Neural cell (in vitro differentiated cells): ENCODE data around the gene WRAP53. TPM values are rescaled to one million over a fixed set of nuclear protein-coding genes. Genes with fewer than 3 reads are reported as not detected.

Source experiments
- H2AFZ ChIP-seq: fragments of 200-600, 300-800 bp; sonication (generic), shearing (Covaris generic); 2 replicates; pipeline ENCODE4 v1.6.0; 2014; ENCODE audit warnings: low read depth, mild to moderate bottlenecking, antibody characterized with exemption, low read length, moderate library complexity
- H3F3A ChIP-seq: fragments of 200-600 bp; shearing (Covaris generic); 2 replicates; pipeline ENCODE4 v1.6.1; 2016; ENCODE audit warnings: mild to moderate bottlenecking, moderate library complexity, mixed read lengths, antibody characterized with exemption, low read length; ENCODE audit not compliant: insufficient read depth, poor library complexity, severe bottlenecking
- H3K27ac ChIP-seq: fragments of 200-600, 300-800 bp; sonication (generic), shearing (Covaris generic); 2 replicates; pipeline ENCODE4 v1.5.1; 2014; ENCODE audit warnings: mild to moderate bottlenecking, low read length, moderate library complexity
- H3K27me3 ChIP-seq: fragments of 300-800, 200-600 bp; sonication (generic), shearing (Covaris generic); 2 replicates; pipeline ENCODE4 v1.6.0; 2014; ENCODE audit warnings: mild to moderate bottlenecking, low read depth, low read length, moderate library complexity; ENCODE audit not compliant: insufficient read depth
- H3K36me3 ChIP-seq: fragments of 300-800, 200-600 bp; sonication (generic), shearing (Covaris generic); 2 replicates; pipeline ENCODE4 v1.5.1; 2014; ENCODE audit warnings: mild to moderate bottlenecking, antibody characterized with exemption, low read length, moderate library complexity; ENCODE audit not compliant: insufficient read depth
- H3K4me2 ChIP-seq: fragments of 300-800, 200-600 bp; sonication (generic), shearing (Covaris generic); 2 replicates; pipeline ENCODE4 v1.6.0; 2014; ENCODE audit warnings: mild to moderate bottlenecking, low read length
- H3K4me3 ChIP-seq: fragments of 300-800, 200-600 bp; sonication (generic), shearing (Covaris generic); 2 replicates; pipeline ENCODE4 v1.5.1; 2014; ENCODE audit warnings: mild to moderate bottlenecking, low read length, moderate library complexity
- H3K79me2 ChIP-seq: fragments of 200-600 bp; shearing (Covaris generic); replicated peaks from 2 replicates; pipeline ENCODE4 v1.6.0; 2014; ENCODE audit warnings: mild to moderate bottlenecking, low read length, moderate library complexity; ENCODE audit not compliant: insufficient read depth
- H3K9ac ChIP-seq: fragments of 300-800, 200-600 bp; sonication (generic), shearing (Covaris generic); 2 replicates; pipeline ENCODE4 v1.6.1; 2016; ENCODE audit warnings: mild to moderate bottlenecking, low read length, mixed read lengths
- H3K9me2 ChIP-seq: fragments of 200-600 bp; shearing (Covaris generic); 2 replicates; pipeline ENCODE4 v1.6.1; 2016; ENCODE audit warnings: mild to moderate bottlenecking, low read length, mixed read lengths; ENCODE audit not compliant: insufficient read depth
- H3K9me3 ChIP-seq: fragments of 200-600, 300-800 bp; sonication (generic), shearing (Covaris generic); 2 replicates; pipeline ENCODE4 v1.6.1; 2016; ENCODE audit warnings: mild to moderate bottlenecking, mixed run types, low read length, moderate library complexity, mixed read lengths
- H4K20me1 ChIP-seq: fragments of 200-600 bp; shearing (Covaris generic); 2 replicates; pipeline ENCODE4 v1.6.1; 2016; ENCODE audit warnings: mild to moderate bottlenecking, mixed run types; ENCODE audit not compliant: insufficient read depth
- EP300 ChIP-seq: fragments of 450-650 bp; conservative IDR thresholded peaks from 2 replicates; pipeline ENCODE4 v1.6.1; 2014; ENCODE audit warnings: antibody characterized with exemption, mild to moderate bottlenecking, moderate library complexity; ENCODE audit not compliant: poor library complexity, severe bottlenecking
- EZH2 ChIP-seq: fragments of 200-600, 300-800 bp; shearing (Covaris generic), sonication (generic); IDR thresholded peaks from 2 replicates; pipeline ENCODE4 v1.6.1; 2014; ENCODE audit warnings: antibody characterized with exemption, low read length, borderline replicate concordance, mild to moderate bottlenecking; ENCODE audit not compliant: insufficient read depth, poor library complexity, severe bottlenecking
- MXI1 ChIP-seq: fragments of 450-650 bp; conservative IDR thresholded peaks from 2 replicates; pipeline ENCODE4 v1.6.1; 2014; ENCODE audit warnings: antibody characterized with exemption, mild to moderate bottlenecking; ENCODE audit not compliant: poor library complexity, severe bottlenecking
- POLR2AphosphoS5 ChIP-seq: IDR thresholded peaks from 2 replicates; pipeline ENCODE4 v1.6.1; 2012
- RAD21 ChIP-seq: fragments of 450-650 bp; conservative IDR thresholded peaks from 2 replicates; pipeline ENCODE4 v1.6.1; 2014; ENCODE audit warnings: antibody characterized with exemption, mild to moderate bottlenecking, moderate library complexity
- SMC3 ChIP-seq: fragments of 450-650 bp; conservative IDR thresholded peaks from 2 replicates; pipeline ENCODE4 v1.6.1; 2014; ENCODE audit warnings: antibody characterized with exemption, mild to moderate bottlenecking, moderate library complexity; ENCODE audit not compliant: poor library complexity
- TAF1 ChIP-seq: IDR thresholded peaks from 2 replicates; pipeline ENCODE4 v1.6.1; 2012; ENCODE audit warnings: low read depth
- polyA plus RNA-seq: library from polyadenylated mRNA; depleted of rRNA; stranded (reverse); fragments of >200 nt; gene quantifications from 2 replicates; pipeline ENCODE4 v1.2.3, GENCODE V29; 2014
- TF ChIP-seq, protein P1 (sequence below): IDR thresholded peaks from 2 replicates; pipeline ENCODE4 v1.6.1; 2012; ENCODE audit warnings: borderline replicate concordance
- TF ChIP-seq, protein P2 (sequence below): fragments of 450-650 bp; IDR thresholded peaks from 2 replicates; pipeline ENCODE4 v1.5.1; 2014; ENCODE audit warnings: antibody characterized with exemption, mild to moderate bottlenecking, moderate library complexity; ENCODE audit not compliant: poor library complexity, severe bottlenecking

Gene WRAP53
- polyA plus RNA-seq, 1 donor from 2014 or later: 20.1 TPM

DNA sequence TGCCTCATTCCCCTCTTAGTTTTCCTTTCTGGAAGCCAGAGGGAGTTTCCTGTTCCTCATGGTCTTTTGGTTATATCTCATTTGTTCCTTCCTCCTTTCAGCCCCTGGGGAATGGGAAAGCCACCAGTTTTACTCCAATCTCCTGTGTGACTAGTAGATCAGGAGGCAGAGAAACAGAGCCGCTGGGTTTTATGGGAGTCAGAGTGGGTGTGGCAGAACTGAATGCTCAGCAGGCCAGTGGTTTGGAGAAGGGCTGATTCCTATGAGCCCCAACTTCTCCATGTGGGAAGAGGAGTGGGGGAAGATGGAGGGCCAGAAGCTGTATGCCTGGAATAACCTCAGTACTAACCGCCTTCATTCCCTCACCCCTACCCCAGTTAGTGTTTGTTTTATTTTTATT is 33.3 kb downstream of the WRAP53 start:
- no peaks in the 10 kb centered on the region for H4K20me1 ChIP-seq
- H3K4me2 ChIP-seq: no peak overlapping the region
- TF ChIP-seq POLR2AphosphoS5 (no peak), RAD21 (no peak), EP300 (no peak), MXI1 (no peak), TAF1 (no peak), SMC3 (no peak), EZH2 (no peak)
- TF ChIP-seq, protein P1, sequence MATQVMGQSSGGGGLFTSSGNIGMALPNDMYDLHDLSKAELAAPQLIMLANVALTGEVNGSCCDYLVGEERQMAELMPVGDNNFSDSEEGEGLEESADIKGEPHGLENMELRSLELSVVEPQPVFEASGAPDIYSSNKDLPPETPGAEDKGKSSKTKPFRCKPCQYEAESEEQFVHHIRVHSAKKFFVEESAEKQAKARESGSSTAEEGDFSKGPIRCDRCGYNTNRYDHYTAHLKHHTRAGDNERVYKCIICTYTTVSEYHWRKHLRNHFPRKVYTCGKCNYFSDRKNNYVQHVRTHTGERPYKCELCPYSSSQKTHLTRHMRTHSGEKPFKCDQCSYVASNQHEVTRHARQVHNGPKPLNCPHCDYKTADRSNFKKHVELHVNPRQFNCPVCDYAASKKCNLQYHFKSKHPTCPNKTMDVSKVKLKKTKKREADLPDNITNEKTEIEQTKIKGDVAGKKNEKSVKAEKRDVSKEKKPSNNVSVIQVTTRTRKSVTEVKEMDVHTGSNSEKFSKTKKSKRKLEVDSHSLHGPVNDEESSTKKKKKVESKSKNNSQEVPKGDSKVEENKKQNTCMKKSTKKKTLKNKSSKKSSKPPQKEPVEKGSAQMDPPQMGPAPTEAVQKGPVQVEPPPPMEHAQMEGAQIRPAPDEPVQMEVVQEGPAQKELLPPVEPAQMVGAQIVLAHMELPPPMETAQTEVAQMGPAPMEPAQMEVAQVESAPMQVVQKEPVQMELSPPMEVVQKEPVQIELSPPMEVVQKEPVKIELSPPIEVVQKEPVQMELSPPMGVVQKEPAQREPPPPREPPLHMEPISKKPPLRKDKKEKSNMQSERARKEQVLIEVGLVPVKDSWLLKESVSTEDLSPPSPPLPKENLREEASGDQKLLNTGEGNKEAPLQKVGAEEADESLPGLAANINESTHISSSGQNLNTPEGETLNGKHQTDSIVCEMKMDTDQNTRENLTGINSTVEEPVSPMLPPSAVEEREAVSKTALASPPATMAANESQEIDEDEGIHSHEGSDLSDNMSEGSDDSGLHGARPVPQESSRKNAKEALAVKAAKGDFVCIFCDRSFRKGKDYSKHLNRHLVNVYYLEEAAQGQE: no peak
- TF ChIP-seq, protein P2, sequence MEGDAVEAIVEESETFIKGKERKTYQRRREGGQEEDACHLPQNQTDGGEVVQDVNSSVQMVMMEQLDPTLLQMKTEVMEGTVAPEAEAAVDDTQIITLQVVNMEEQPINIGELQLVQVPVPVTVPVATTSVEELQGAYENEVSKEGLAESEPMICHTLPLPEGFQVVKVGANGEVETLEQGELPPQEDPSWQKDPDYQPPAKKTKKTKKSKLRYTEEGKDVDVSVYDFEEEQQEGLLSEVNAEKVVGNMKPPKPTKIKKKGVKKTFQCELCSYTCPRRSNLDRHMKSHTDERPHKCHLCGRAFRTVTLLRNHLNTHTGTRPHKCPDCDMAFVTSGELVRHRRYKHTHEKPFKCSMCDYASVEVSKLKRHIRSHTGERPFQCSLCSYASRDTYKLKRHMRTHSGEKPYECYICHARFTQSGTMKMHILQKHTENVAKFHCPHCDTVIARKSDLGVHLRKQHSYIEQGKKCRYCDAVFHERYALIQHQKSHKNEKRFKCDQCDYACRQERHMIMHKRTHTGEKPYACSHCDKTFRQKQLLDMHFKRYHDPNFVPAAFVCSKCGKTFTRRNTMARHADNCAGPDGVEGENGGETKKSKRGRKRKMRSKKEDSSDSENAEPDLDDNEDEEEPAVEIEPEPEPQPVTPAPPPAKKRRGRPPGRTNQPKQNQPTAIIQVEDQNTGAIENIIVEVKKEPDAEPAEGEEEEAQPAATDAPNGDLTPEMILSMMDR: no peak
- H3K36me3 ChIP-seq: no peaks in the 10 kb centered on the region
- no peak overlapping the region for H2AFZ ChIP-seq
- no peak overlapping the region for H3K9ac ChIP-seq
- no peaks in the 10 kb centered on the region for H3K27me3 ChIP-seq
- no peaks in the 10 kb centered on the region for H3F3A ChIP-seq
- H3K4me3 ChIP-seq: no peak overlapping the region
- H3K79me2 ChIP-seq: no peaks in the 10 kb centered on the region
- H3K9me3 ChIP-seq: no peaks in the 10 kb centered on the region
- no peaks in the 10 kb centered on the region for H3K9me2 ChIP-seq
- no peak overlapping the region for H3K27ac ChIP-seq

DNA sequence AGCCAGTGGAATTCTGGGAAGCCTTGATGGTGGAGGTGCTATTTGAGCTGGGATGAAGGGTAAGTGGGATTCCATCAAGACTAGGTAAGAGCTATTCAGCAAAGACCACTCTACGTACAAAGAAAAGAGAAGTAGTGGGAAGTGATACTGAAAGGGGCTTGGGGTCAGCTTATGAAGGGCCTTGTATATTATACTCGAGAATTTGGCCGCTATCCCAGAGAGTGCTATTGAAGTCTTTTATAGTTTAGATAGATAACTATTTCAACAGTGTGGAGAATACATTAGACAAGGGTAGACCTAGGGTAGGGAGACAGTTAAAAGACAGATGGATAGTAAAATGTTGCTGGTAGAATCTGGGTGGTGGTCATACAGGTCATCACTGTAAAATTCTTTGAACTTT is 39.6 kb downstream of the WRAP53 start:
- Histone ChIP-seq H3K4me3 (no peak overlapping the region), H3K4me2 (no peak overlapping the region), H3K27ac (no peak overlapping the region), H3K36me3 (no peaks in the 10 kb centered on the region), H2AFZ (no peak overlapping the region), H3K9me2 (no peaks in the 10 kb centered on the region), H3K27me3 (no peaks in the 10 kb centered on the region), H3K9me3 (no peaks in the 10 kb centered on the region), H3K79me2 (no peaks in the 10 kb centered on the region), H4K20me1 (no peaks in the 10 kb centered on the region), H3F3A (no peaks in the 10 kb centered on the region), H3K9ac (no peak overlapping the region)
- no peak for TF ChIP-seq RAD21
- TF ChIP-seq, protein P2: no peak
- no peak for TF ChIP-seq EP300
- TF ChIP-seq MXI1: no peak
- TF ChIP-seq, protein P1: no peak
- no peak for TF ChIP-seq SMC3
- no peak for TF ChIP-seq TAF1
- no peak for TF ChIP-seq EZH2
- TF ChIP-seq POLR2AphosphoS5: no peak
